Right renal pelvis (tissue), 4 donors: ENCODE data around the gene CIDEB. TPM values are rescaled to one million over a fixed set of nuclear protein-coding genes. Genes with fewer than 3 reads are reported as not detected.

Experiments
- DNase-seq, 4 donors: peaks; one replicate each; pipeline ENCODE4 v3.0.0-alpha.2; 2013; ENCODE audit warnings: low read depth in 4 of 4, low spot score in 3 of 4, missing footprints in 1 of 4
- polyA plus RNA-seq, 4 donors: library from polyadenylated mRNA; unstranded; fragments of 120-200 nt; gene quantifications; one replicate each; pipeline ENCODE4 v1.2.1, GENCODE V29; 2013; ENCODE audit not compliant: insufficient read length in 4 of 4

CIDEB gene
- polyA plus RNA-seq, 4 donors, result 21.8 to 27.6 (median 24.6) TPM

DNA sequence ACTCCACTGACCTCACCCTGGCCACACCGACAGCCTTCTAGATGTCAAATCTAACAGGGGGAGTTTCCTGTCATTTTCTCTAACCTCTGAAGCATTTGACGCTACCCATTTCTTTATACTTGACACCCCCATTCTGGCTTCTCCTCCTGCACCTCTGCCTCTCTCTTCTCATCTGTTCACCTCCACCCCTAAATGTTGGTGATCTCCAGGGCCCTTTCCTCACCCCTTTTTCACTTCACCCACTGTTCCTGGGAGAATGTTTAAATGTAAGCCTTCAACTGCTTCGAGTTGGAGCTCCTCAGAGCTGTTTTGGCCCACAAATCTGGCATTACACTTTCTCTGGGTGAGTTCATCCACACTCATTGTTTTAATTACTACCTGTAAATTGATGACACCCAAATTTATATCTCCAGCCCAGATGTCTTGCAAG, 35.9 kb downstream of the CIDEB start:
- no peak for DNase-seq

DNA sequence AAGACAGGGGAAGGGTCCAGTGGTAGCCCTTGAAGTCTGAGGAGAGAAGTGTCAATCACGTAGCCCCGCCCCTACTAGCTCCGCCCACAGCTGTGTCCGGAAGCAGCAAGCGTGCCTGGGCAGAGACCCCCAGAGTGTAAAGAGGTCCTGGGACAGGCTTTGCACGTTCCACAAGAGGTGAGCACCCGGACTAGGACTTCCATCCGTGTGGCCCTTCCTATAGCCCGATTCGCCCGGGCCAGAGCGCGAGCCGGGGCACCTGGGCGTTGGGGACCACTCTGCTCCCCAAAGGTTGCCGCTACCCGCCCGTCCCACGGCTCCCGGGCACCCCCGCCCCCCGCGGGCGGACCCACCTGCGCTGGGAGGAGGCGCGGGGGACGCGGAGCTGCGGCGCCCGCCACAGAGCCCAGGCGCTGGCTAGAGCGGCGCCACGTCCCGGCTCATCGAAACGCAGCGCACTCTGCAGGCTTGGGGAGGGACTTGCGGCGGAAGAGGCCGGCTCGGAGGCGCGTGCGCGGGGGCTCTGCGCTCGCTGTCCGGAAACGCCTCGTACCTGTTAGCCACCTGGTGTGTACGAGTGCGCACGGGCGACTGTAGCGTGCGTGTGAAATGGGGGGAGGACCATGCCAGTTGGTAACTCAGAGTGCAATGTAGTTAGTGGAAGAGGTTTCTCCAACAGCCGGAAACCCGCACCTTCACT, 36.5 kb downstream of the CIDEB start, which contains the start of gene RABGGTA:
Gene RABGGTA (minus strand): TSS at position 464 of the 700 bp plus-strand sequence. CDS start 482 bp downstream, outside the sequence.
- DNase-seq, result peak; percentile 78 to 86 (median 82)

DNA sequence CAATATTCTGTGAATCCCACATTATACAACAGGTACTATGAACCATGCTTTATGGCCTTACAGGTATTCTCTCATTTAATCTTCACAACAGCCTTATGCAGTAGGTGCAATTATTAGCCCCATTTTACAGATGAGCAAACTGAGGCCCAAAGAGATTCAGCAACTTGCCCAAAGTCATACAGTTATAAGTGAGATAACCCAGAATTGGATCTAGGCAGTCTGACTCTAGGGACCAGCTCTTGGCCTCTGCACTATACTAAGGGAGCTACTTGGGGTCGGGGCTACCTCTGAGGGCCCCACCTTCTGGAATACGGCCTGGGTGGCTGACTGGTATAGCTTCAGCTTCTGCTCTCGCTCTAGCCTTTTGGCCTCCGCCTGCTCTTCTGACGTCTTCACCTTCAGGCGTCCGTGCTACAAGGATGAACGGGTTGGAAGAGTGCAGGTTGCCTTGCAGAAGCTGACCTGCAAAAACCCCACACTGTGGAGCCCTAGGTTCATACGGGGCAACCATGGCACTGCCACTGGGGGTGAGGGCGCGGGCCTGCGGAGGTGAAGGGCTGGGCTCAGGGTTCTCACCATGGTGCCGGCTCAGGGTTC, 37.1 kb downstream of the CIDEB start:
- DNase-seq, result no peak

DNA sequence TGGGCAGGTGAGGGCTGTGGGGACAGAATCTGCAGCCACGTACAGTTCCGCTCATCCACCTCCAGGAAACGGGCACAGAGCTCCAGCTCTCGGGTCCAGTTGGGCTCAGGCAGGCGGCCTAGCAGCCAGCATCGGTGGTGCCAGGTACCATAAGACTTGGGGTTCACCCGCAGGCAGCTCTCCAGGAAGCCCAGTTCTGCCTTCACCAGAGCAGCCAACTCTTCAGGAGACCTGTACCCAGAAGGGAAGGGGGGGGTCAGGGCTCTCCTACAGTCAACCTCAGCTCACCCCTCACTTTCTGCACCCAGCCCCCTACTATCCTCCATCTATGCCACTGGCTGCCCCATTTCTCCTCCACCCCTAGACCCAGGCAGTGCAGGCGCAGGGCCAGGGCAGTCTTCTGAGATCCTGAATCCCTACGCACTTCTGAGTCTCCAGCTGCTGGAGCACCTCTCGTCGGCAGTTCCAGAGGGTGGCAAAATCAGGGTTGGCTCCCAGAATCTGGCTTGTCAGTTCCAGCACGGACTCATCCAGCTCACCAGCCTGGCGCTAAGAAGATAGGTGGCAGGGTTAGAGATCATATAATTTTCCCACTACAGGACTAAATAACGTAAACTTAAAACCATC, 37.8 kb downstream of the CIDEB start:
- DNase-seq, result no peak

DNA sequence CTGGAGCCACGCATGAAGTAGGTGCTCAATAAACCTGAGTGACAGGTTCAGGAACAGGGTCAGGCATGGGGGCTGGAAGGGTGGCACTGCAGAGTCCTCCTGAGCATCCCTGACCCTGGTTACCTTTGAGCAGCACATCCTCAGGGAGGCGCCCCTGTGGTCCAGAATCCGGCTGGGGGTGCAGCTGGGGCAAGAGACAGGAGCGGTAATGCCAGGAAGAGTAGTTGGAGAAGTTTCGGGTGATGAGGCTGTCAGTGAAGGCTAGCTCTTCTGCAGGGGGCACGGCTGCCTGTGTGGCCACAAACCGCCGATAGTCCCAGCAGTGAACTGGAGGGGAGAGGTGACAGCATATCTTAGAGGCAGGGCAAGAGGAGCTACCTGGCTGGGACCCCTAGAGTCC, 38.4 kb downstream of the CIDEB start:
- DNase-seq, result no peak

DNA sequence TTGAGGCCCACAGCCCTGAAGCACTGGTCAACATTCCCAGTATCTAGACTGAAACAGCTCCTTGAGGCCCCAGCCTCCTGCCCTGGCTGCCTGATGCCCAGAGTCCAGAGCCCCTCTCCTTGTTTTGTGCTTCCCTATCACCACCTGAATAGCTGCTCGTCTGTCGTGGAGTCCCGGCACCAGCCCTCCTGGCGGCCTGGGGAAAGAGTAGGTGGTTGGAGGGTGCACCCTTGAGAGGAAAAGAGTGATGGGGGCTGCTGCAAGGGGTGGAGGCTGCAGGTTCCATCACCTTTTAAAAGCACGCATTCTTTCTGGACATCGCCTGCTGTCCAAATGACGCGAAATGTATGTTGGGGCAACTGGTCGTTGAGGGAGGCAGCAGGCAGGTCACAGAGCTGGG, 39.6 kb downstream of the CIDEB start:
- no peak for DNase-seq

DNA sequence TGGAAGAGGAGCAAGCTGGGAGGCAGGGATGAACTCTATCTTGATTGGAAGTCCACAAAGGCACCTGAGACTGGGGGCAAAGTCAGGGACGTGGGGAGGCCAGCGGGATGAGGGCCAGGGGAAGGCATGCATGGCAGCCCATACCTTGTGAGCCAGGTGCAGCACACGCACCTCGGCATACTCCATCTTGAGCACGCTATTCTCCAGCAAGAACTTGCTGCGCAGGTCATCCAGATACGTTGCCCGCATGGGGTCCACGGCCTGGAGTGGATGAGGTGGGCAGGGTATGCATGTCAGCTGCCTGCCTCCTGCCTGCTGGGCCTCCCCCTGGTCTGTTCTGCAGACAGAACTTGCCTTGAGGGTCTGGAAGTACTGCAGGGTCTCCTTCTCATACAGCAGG, 40.3 kb downstream of the CIDEB start:
- DNase-seq, result no peak

DNA sequence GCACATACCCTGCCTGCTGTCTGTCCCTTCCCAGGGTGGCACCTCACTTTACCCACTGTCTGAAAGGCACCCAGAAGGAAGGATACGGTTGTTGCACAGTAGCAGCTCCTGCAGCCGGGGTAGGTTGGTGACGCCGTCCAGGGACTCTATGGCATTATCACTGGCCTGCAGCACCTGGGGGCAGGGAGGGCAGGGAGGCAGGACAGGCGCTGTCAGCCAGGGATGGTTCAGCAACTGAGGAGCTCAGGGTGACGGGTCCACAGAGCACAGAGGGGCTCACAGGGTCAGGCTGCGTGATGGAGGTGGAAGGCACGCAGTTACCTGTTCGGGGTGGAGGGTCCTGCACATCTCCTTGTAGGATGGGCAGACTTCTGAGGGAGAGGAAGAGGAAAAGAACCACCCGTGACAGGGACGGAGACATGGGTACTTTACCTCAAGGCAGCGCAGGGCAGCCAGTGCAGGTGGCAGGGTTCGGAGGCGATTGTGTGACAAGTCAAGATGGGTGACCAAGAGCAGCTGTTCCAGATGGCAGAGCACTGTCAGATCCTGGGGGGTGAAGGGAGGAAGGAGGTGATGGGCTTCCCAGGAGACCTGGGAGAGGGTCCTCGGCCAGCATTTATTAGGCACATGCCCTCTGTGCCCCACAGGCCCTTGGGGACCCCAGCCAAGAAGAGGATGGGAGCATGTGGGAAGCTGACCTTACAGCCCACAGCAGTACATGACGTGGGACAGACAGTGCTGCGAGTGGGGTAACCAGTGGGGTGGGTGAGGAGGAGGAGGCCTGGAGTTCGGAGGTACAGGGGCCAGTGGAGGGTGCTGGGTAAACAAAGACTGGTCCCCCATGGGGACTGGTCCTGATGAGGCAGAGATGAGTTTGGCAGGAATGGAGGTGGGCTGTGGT, 41.2 kb downstream of the CIDEB start:
- no peak for DNase-seq

DNA sequence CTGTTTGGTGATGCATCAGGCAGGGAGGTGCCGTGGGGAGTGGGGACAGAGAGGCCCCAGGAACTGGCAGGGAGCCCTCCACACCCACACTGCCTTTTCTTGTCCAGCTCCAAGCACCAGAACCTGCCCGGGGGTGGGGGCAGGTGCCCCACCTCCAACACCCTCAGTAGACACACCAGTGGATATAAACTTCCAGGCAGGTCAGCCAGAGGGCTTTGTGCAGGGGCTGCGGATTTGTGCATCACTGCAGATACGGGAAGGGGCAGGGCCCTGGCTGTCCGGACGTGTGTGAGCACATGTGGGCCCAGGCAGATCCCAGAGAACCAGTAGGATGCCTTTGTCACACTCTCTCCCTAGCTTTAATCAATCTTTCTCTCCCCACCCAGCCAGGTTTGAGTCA, 43.5 kb downstream of the CIDEB start:
- DNase-seq, result no peak

DNA sequence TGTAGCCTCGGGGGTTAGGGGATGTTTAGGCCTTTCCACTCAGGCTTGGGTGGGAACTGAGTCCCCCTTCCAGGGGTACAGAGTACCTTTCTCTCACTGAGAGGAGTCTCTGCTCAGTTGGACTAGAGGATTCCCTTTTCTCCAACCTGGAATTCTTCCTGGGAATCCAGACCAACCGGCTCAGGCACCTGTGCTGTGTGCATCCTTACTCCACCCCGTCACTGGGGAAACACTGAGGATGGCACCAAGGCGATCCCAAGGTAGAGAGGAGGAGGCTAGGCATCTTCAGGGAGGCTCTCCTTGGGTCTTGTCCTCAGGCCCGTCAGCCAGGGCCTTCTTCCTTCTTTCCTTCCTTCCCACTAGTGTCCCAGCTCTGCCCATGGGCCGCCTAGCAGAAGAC, 43.9 kb downstream of the CIDEB start:
- no peak for DNase-seq

DNA sequence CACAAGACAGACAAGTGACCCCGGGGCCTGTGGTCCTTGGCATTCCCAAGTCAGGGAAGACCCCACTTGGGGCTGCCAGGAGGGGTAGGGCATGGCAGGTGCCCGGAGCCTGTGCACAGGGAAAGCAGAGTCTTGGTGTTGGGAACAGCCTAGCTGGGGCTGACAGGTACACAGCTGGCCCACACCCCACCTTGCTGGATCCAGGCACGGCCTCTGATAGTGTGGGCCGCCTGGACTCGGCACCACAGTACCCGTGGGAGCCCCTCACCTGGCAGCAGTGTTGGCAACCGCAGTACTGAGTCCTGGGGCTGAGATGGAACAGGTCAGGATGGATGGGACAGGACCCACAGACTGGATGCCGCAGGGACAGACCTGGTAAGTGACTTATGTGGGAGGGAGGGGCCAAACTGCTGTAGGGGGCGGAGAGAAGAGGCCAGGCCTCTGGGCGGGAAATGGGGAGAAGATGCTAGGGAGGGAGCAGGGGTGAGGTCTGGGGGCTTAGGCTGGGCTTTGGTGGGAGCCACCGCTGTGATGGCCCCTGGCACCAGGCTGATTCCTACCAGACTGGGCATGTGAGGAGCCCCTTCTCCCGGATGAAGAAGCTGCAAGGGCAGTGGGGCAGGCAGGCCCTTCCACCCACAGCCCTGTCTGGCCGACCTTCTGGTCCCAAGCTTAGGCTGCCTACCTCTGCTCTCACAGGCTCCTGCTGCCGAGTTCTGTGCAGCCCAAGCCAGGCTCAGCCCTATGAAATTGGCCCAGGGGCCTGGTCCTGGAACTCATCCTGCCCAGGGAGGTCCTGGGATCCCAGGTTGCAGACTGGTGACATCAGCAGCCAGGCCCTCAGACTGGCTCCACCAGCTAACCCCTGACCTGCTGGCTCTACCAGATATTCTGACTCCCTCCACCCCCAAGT, 44.7 kb downstream of the CIDEB start, which contains the start of gene TGM1:
Gene TGM1 (minus strand): TSS at position 357 of the 913 bp plus-strand sequence. CDS start 825 bp downstream, outside the sequence.
- no peak for DNase-seq

DNA sequence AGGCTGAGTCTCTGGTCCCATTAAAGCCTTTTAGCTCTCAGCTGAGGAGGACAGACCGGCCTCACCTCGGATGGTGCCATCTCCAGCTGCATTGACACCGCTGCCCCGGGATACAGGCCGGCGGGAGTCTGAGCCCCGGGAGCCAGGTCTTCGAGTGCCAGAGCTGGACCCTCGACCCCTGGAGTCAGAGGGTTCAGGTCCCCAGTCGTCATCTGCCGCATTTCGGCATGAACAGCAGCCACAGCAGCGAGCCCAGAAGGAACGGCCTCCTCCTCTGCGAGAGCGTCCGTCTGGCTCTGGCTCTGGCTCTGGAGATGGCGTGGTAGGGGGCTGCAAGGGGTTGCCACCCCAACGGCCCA, 45.8 kb downstream of the CIDEB start:
- DNase-seq, result no peak

DNA sequence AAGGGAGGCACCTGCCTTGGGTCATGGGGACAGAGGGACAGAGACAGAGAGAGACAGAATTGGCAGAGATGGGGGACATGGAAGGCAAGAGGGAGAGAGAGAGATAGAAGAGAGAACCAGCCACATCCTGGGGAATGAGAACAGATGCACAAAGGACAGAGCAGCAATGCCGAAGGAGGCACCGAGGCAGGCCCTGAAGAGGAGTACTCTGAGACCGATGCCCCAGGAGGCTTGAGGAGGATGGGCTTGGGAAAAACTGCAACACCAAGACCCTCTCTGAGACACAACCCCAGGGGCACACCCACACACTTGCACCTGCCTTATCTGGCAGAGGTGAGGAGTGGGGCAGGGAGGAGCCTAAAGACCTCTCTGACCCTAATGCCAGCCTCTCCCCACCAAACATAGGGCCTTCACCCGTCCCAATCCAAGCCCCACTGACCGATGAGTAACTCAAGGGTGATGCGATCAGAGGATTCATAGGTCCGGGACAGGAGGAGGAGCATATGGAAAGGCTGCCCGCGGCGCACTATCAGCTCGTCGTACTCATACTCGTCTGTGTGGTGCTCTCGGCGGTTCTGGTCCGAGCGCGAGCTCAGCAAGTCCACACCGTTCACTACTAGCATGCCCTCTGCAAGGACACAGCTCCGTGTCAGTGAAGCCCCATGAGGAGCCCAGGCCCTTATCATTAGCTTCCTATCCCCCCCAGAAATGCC, 46.4 kb downstream of the CIDEB start:
- no peak for DNase-seq

DNA sequence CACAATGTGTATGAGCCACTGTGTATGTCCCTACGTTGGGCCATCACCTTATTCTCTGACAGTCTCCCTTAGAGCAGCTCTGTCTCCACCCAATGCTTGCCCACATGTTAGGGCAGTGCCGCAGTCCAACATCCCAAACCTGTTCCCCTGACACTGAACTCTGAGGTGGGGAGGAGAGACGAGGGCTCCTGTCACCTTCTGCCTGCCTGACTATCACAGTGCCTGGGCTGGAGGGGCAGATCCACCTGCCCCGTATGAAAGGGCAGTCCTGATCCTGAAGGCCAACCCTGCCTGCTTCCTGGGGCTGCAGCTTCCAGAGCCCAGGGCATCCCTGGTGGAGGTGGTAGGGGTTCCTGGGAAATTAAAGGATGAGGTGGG, 47.0 kb downstream of the CIDEB start:
- no peak for DNase-seq

DNA sequence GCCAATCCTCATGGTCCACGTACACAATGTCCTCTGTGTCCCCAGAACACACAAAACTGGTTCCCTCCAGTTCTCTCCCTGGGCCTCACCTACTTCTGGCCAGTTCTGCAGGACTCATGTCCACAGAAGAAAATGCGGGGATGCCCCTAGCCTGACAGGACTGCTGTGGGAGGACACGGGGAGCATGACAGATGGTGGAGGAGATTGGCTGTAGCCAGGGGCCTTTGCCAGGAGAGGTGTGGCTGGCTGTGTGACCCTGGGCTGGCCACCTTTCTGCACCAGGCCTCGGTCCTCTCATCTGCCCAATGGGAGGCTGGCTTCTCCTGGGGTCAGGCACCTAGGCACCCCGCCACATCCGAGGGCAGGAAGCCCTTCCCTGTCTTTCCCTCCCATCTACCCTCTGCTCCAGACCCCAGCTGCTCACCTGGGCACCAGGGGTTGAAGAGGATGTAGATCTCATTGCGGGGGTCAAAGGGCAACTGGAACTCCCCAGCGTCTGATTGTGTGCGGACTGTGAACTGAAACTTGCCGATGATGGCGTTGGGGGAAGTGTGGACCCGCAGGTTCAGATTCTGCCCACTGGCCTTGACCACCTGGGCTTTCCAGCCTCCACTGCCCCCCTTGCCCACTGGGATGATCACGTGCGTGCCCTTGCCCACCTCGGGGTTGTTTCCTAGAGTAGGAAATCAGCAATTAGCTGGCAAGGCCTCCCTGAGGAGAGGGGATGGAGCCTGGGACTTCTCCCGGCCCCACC, 47.6 kb downstream of the CIDEB start:
- DNase-seq, result no peak

DNA sequence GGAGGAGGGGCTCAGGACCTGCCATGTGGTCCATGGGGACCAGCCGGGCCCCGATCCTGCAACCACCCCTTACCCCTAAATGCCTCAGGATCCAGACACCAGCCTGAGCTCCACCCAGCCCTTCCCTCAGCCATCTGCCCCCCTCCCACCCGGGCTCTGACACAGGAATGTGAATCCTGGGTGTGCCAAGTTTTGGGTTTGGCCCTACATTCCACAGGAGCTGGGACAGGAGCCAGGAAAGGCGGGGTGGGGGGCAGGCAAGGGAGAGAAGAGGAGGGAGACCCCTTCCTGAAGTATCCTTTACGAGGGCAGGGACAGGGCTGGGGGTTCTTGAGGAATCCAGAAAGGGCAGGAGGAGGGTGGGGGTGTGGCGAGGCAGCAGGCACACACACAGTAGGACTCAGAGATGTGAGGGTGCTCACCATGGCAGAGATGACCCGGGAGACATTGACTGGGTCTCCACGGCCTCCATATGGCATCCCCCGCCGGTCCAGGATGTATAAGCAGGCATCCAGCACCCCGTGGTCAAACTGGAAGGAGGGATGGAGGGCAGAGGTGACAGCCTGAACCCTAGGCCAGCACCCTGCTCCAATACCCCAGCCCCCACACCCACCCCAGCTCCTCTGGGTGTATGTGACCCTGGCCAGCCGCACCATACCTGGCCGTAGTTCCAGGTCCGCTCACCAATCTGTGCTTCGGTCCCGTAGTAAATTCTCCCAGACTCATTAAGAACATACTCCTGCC, 48.3 kb downstream of the CIDEB start:
- no peak for DNase-seq

DNA sequence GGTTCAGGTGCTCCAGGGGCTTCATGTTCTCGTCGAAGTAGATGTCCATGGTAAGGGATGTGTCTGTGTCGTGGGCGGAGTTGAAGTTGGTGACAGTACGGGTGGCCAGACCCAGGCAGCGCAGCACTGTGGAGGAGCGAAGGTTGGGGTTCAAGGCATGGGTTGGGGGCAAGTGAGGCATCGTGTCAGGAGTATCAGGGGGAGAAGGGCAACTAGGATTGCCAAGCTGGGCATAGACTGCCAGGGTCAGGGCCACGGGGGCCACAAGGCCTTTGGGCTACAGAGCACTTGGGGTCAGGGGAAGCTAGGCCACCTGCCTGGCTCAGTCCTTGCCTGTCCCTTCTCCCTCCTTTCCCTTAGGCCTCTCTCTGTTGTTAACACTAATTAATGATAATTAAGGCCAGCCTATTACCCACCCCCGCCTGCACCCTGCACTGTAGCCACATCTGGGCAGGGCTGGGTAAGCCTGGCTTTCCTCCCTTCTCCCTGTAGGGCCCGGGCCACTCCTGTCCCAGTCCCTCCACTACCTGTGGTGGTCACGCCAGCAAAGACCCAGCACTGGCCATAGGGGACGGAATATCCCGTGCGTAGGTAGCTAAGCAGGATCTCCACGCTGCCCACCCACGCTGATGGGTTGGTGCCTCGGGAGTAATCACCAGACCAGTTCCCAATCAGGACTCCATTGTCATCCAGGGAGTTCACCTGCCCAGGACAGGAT, 49.1 kb downstream of the CIDEB start:
- DNase-seq, result no peak
